Bronchial smooth muscle cell (primary cell): ENCODE measurements around the gene TRIM49B. TPM values are rescaled to one million over a fixed set of nuclear protein-coding genes. Genes with fewer than 3 reads are reported as not detected.

ENCODE experiments used
- total RNA-seq: library from RNA; depleted of rRNA; stranded (reverse); fragments of >200 nt; gene quantifications from 2 replicates; pipeline ENCODE4 v1.2.1, GENCODE V29; 2014

The TRIM49B gene, protein sequence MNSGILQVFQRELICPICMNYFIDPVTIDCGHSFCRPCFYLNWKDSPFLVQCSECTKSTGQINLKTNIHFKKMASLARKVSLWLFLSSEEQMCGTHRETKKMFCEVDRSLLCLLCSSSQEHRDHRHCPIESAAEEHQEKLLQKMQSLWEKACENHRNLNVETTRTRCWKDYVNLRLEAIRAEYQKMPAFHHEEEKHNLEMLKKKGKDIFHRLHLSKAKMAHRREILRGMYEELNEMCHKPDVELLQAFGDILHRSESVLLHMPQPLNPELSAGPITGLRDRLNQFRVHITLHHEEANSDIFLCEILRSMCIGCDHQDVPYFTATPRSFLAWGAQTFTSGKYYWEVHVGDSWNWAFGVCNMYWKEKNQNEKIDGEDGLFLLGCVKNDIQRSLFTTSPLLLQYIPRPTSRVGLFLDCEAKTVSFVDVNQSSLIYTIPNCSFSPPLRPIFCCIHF
- total RNA-seq, result not detected in 2 replicates

GRCh38 chr11:49028523-49028922, at the start of gene TRIM49B:
Gene TRIM49B (plus strand): TSS chr11:49028823. CDS start chr11:49031600, 2,777 bp downstream.

DNA sequence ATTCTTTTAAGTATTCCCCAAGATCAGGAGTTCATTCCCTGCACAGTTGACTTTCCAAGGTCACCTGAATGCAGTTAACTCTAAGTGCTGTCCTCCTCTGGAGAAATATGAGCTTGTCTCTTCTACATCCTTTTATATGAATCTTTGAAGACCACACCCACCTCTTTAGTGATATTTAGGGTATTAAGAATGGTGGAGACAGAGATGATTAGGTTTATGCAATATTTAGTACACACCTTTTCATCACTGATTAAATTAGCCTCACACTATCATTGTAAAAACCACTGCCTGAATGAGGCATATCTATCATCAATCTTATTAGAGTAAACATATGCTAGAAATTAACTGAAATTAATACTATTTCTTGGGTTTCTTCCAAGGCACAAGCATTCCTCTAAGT, 44.8 kb upstream of the TRIM49B start, which contains the start of gene TRIM51G:
Gene TRIM51G (minus strand): TSS at position 101 of the 400 bp plus-strand sequence. CDS start 2,190 bp downstream, outside the sequence.

GRCh38 chr11:49059012-49059411, 30.4 kb downstream of the TRIM49B start, which contains the start of gene TRIM64C:
Gene TRIM64C (minus strand): TSS chr11:49059112. CDS start chr11:49059112, 0 bp downstream.

Other genes starting within 250 kb of the TRIM49B start
- gene TRIM51G, start 44.9 kb upstream of the TRIM49B start, total RNA-seq, result not detected in 2 replicates
- not detected in 2 replicates for gene TRIM64C, start 30.3 kb downstream of the TRIM49B start, total RNA-seq
- not detected in 2 replicates for gene FOLH1, start 179.8 kb downstream of the TRIM49B start, total RNA-seq